HG03039 (cell line): ENCODE results near the gene PTPN9.
"Not testable (repeated sequence)": the region's sequence is repeated elsewhere in the genome, so short reads cannot be mapped to it uniquely, and the experiment has no call there.

Experiments
- ATAC-seq: cut with Tn5 transposase; IDR thresholded peaks from one replicate; pipeline ENCODE4 v1.9.1; 2021; ENCODE audit warnings: mild to moderate bottlenecking, moderate library complexity; ENCODE audit not compliant: unreplicated experiment

The PTPN9 gene

GRCh38 chr15:75532413-75533250 is 46.5 kb downstream of the PTPN9 start:
- ATAC-seq: no peak

GRCh38 chr15:75531041-75531450 is 48.1 kb downstream of the PTPN9 start:
- no peak for ATAC-seq

- no peak for ATAC-seq
Observed at GRCh38 chr15:75530169-75530568, 48.9 kb downstream of the PTPN9 start.

DNA sequence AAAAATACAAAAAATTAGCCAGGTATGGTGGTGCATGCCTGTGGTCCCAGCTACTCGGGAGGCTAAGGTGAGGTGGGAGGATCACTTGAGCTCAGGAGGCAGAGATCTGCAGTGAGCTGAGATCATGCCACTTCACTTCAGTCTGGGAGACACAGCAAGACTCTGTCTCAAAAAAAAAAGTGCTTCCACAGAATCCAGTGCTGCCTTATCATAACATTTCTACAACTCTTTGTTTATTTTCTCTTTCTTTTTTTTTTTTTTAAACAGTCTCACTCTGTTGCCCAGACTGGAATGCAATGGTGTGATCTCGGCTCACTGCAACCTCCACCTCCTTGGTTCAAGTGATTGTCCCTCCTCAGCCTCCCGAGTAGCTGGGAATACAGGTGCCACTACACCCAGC is 53.4 kb downstream of the PTPN9 start:
- not testable (repeated sequence) for ATAC-seq

DNA sequence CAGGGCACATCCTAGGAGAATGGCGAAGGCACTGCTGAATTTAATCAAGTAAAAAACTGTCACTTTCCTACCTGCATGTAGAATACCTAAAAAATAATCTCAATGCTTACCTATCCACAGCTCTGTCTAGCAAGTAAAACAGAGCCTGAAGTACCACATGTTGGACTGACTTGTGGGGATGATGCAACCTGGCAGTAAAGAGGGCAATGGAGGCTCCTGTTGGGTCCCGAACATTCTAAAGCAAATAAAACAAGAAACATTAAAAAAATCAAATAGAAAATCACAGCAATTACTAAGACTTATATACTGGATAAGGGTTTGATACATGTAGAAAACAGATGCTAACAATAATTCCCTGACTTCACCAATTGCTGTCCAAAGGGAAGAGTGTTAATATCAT is 56.1 kb downstream of the PTPN9 start:
- ATAC-seq: no peak

GRCh38 chr15:75517233-75517632 is 61.9 kb downstream of the PTPN9 start:
- ATAC-seq: no peak

DNA sequence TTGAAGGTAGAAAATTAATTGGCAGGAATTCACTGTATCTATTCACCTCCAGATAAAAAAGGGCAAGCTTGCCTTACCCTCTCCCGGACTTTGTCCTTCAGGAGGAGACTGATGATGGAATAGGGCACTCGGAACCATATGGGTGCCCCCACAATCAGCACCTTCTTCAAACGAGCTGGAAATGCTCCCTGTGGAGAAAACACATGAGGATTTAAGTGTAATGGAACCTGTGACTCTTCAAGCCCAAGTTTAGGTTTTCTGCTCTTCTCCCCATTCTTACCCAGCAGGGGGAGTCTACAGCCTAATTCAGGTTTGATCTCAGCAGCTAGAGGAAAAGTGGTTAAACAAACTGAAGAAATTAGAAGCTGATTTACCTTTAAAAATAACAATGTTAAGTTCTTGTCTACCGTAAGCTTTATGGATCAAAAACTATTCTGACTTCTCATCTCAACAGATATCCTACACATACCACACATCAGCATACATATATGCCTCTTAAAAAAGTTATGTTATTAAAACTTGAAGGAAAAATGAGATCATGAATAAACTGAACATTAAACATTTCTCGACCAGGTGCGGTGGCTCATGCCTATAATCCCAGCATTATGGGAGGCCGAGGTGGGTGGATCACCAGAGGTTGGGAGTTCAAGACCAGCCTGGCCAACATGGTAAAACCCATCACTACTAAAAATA is 70.1 kb downstream of the PTPN9 start:
- ATAC-seq: no peak

DNA sequence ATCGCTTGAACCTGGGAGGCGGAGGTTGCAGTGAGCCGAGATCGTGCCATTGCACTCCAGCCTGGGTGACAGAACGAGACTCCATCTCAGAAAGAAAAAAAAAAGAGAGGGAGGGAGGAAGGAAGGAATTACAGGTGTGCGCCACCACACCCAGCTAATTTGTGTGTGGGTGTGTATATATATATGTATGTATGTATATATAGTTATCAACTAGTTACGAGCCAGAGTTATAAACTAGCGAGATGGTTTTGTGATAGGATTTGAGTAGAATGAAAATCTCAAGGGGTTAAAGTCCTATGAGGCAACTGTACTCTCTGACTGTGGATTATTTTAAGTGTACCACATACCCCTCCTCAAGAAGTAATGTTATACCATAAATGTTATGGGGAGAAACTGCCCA is 76.8 kb downstream of the PTPN9 start:
- no peak for ATAC-seq

GRCh38 chr15:75493732-75494131 is 85.4 kb downstream of the PTPN9 start:
- no peak for ATAC-seq

DNA sequence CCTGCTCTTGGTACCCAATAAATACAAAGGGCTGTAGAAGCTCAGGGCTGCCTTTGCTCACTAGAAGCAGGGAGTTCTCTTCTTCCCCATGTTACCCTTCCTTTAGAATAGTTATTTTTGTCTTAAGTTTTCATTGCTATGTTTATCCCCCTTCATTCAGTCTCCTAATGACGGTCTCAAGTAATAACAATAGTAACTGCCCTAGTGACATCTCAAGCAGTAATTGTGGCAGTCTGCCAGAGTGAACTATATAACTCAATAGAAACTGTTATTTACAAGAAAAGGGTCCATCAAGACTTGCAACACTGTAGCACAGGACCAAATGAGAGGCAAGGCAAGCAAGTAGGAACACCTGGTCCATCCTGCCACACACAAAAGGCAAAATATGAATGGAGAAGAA is 95.2 kb downstream of the PTPN9 start:
- no peak for ATAC-seq

DNA sequence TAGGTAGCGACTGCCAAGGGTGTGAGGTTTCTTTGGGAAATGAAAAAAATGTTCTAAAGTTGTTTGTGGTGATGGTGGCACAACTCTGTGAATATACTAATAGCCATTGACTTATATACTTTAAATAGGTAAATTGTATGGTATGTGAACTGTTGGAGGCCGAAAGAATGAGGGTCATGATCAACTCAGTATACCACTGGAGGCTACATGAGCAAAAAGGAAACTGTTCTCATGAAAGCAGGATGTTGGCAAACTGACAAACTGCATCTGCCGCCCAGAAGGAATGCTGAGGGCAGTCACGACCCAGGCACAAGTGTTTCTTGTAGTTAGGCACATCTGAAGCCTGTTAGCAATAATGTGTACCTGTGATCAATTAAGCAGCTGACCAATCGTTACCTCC is 95.6 kb downstream of the PTPN9 start:
- ATAC-seq: not testable (repeated sequence)

GRCh38 chr15:75483106-75483505 is 96.0 kb downstream of the PTPN9 start:
- no peak for ATAC-seq

DNA sequence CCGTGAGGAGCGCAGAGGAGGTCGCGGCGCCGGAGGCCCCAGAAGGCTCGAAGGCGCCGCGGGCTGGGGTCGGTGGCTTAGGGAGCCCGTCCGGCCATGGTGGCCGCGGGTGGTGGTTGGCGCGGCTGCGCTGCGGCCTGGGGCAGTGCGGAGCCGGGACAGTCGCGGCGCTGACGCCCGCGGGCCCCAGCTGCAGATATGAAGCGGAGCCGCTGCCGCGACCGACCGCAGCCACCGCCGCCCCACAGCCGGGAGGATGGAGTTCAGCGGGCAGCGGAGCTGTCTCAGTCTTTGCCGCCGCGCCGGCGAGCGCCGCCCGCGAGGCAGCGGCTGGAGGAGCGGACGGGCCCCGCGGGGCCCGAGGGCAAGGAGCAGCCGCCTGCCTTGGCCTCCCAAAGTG is 98.7 kb downstream of the PTPN9 start:
- not testable (repeated sequence) for ATAC-seq

GRCh38 chr15:75479670-75480069 is 99.4 kb downstream of the PTPN9 start:
- ATAC-seq: no peak

DNA sequence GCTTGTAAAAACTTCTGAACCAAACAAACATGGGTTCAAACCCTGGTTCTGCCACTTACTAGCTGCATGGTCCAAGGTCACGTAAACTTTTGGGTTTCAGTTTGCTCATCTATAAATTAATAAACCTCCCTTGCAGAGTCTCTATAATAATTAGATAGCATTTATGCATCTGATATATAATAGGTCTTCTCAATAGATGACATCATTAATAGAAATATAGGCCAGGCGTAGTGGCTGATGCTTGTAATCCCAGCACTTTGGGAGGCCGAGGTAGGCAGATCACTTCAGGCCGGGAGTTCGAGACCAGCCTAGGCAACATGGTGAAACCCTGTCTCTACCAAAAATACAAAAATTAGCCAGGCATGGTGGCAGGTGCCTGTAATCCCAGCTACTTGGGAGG is 102.0 kb downstream of the PTPN9 start:
- not testable (repeated sequence) for ATAC-seq

- no peak for ATAC-seq
Observed at GRCh38 chr15:75468913-75469598, 110.1 kb downstream of the PTPN9 start.

GRCh38 chr15:75460646-75461045 is 118.5 kb downstream of the PTPN9 start:
- no peak for ATAC-seq

- ATAC-seq: no peak
Observed at GRCh38 chr15:75459581-75459980, 119.5 kb downstream of the PTPN9 start.

- ATAC-seq: no peak
Observed at GRCh38 chr15:75456710-75457109, 122.4 kb downstream of the PTPN9 start.

- no peak for ATAC-seq
Observed at GRCh38 chr15:75455982-75456531, 123.1 kb downstream of the PTPN9 start.

- no peak for ATAC-seq
Observed at GRCh38 chr15:75455424-75455981, 123.6 kb downstream of the PTPN9 start.
